GM19099 (cell line): ENCODE data around the gene RBM48.

Experiments used
- POLR2A ChIP-seq: IDR thresholded peaks from 3 replicates; pipeline ENCODE4 v1.6.1; 2011; ENCODE audit warnings: low read depth; ENCODE audit not compliant: insufficient read length; ENCODE audit errors: extremely low read depth

RBM48 gene

GRCh38 chr7:92527300-92528187, 1.1 kb upstream of the RBM48 start:
- TF ChIP-seq POLR2A: no peak

DNA sequence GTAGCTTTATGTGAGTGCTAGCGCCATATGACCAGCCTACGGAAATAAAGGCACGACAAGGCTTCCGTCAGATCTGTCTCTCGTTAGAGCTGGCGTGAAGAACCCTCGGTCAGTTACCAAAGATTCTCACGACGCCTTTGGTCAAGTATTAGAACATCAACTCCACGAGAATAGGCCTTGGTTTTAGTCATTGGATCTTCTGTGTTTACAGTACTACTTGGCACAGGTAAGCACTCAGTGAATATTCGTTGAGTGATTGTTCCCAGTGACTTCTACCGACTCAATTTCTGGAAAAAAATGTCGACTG, 316 bp downstream of the RBM48 start:
- TF ChIP-seq POLR2A: no peak

- no peak for TF ChIP-seq POLR2A
These were observed 6.0 kb downstream of the RBM48 start for GRCh38 chr7:92534572-92534971.

DNA sequence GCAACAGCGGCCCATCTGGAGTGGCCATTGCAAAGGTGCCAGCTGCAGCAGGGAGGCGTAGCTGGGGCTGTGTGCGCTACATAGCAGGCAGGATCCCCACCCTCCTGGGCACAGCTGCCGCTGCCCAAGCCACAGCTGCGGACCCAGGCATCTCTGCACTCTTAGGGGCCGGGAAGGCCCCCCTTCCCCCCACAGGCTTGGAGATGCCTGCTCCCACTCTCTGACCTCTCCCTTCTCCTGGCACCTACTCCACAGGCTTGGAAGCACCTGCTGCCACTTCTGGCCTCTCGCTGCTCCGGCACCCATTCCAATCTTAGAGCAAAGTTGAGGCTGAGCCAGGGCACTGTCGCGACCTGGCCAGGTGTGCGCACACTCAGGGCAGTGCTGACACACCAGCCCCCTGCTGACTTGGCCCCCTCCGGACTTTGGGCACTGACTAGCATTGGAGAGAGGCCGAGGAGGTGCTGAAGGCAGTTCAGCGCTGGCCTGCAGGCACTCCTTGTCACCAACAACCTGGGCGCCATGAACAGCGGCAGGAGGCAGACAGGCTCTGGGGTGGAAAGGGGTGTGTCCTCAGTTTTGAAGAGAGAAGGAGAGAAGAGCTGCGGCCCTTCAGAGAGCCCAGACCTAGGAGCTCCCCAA, 18.4 kb downstream of the RBM48 start:
- TF ChIP-seq POLR2A: no peak

DNA sequence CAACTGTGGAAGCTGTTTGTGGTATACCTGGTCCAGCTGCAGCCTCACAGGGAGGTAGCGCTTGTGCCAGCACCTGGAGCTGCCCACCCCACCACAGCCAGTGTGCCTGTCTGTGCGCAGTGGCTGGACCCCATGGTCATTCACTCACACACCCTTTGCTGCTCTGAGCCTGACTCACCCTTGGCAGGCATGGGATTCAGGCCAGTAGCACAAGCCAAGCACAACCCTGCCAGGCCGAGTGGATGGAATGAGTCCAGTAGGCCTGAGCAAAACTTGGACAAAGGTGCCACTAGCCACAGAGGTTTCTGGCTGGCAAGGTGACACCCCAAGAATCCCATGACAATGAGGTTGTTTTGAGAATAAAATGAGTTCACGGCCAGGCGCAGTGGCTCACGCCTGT, 19.0 kb downstream of the RBM48 start:
- no peak for TF ChIP-seq POLR2A

- no peak for TF ChIP-seq POLR2A
These were observed 21.6 kb downstream of the RBM48 start for GRCh38 chr7:92550194-92550593.

DNA sequence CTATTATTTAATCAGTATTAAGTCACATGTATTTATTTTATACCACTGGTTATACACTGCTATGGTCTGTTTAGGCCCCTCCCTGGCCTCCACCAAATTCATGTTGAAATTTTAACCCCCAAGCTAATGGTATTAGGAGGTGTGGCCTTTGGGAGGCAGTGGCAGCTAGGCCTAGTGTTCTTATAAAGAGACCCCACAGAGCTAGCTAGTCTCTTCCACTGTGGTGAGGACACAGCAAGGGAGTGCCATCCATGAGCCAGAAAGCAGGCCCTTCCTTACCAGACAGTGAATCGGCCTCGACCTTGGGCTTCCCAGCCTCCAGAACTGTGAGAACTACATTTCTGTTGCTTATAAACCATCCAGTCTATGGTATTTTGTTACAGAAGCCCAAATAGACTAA, 28.7 kb downstream of the RBM48 start:
- no peak for TF ChIP-seq POLR2A

DNA sequence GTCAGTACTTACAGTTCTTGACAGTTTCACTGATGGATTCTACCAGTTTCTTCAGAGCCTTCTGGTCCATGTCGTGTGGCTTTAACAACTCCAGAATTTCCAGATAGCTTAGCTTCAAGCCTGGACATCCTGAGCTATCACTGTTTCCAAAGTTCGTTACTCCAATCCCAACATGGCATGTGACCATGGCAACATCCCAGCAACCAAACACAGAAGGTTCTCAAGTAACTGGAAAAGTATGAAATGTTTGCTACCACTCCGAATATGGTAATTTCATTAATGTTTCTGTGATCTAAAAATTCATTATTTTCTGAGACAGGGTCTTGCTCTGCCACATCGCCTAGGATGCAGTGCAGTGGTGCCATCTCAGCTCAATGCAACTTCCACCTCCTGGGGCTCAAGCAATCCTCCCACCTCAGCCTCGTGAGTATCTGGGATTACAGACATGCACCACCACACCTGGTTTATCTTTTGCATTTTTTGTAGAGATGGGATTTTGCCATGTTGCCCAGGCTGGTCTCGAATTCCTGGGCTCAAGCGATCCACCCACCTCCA, 29.3 kb downstream of the RBM48 start:
- no peak for TF ChIP-seq POLR2A

- no peak for TF ChIP-seq POLR2A
These were observed 32.0 kb downstream of the RBM48 start for GRCh38 chr7:92560602-92561001.

DNA sequence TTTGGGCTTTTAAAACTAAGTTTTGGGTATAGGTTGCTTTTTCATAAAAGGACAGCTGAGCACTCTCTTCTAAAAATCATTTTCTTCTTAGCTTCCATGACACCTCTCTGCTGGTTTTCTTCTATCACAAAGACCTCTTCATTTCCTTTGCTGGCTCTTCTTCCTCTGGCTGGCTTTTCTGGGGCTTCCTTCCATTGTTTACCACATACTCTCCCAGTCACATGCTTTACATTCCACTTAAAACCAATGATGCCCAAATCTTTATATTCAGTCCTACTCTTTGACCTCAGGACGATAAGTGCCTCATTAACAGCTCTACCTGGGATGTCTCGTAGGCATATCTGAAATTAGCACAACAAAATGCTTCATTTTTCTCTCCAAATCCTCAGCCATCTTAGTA, 34.8 kb downstream of the RBM48 start:
- TF ChIP-seq POLR2A: no peak

DNA sequence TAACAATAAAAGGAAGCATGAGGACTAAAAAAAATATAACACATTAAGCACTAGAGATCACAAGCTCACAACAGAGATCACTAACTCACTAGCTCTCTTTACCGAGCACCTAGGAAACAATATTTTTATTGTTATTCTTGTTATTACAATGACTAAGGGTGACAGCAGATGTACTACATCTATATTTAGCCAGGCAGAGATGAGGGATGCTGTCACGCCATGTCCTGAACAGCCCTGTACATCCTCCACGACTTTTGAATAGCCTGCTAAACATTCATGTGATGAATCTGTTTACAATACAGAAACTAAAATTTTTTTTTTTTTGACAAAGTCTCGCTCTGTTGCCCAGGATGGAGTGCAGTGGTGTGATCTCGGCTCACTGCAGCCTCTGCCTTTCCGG, 38.9 kb downstream of the RBM48 start:
- no peak for TF ChIP-seq POLR2A

DNA sequence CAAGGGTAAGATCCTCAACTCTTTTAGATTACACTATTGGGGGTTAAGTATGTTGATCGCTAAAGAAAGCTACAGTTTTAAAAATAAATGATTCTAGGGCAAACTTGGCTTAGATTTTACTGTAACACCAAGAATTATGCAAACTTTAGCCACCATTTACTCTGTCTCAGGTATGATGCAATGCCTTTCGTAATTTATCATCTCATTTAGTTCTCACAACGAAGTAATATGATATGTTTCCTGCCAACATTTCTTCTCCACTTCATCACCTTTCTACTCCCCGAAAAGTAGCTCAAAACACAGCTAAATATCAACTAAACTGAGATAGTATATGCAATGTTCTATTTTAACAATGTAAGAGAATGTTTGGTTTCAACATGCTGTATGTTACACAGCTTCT, 40.5 kb downstream of the RBM48 start:
- TF ChIP-seq POLR2A: no peak

DNA sequence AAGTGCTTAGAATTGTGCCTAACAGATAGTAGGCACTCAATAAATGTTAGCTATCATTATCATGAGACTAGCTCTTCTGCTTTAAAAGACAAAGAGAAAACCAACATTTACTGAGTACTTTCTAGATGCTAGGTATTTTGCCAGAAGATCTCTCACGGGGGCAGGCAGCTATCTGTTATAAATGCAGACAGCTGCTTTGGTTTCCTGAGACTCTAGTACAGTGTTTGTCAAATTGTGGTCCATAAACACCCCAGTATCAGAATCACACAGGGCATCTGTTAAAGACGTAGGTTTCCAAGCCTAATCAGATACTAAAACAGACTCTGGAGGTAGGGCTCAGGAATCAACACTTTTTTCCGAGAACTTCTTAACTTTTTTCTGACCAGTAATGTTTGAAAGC, 47.7 kb downstream of the RBM48 start:
- TF ChIP-seq POLR2A: no peak

GRCh38 chr7:92582948-92583347, 54.4 kb downstream of the RBM48 start:
- TF ChIP-seq POLR2A: no peak

DNA sequence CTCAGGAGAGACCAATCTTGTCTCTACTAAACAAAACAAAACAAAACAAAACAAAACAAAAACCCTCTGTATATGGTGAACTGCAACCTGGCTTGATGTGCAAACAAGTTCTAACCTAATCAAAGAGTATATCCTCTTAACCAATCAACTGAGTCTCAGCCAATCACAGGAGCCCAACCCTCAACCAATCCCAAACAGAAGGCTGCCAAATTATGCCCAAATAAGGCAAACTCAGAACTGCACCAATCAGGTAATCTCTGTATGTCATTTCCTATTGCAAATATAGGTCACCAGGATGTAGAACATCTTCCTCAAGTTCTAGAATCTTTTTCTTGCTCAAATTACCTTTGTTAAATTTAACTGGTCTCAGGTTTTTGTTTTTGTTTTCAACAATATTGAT, 56.4 kb downstream of the RBM48 start:
- no peak for TF ChIP-seq POLR2A

DNA sequence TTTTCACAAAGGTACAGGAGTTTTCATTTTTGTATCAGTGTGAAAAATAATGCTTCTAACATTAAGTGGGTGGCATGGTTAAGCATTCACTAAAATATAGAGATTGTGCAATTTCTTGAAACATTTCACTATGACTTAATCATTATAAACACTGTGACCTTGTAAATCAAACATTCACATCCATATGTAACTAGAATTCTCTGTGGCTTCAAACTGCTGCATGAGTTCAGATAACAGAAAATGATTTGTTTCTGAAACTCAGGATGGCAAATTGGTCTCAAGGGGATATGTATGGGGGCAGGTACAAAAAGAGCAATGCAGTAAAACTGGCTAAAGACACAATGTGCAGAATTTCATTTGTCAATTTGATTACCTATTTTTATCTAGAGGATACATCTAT, 57.8 kb downstream of the RBM48 start:
- TF ChIP-seq POLR2A: no peak
